G401.6 (cell line): ENCODE results near the gene CSDE1.
"Not testable (repeated sequence)": the region's sequence is repeated elsewhere in the genome, so short reads cannot be mapped to it uniquely, and the experiment has no call there.

ENCODE experiments used
- FAIRE-seq: peaks from 2 replicates; lab custom pipeline; 2012; peaks lifted over from hg19 to GRCh38; lab: Jason Lieb, UNC

Gene CSDE1

GRCh38 chr1:114757455-114758255 is at the start of gene CSDE1:
Gene CSDE1 (minus strand): TSS chr1:114757984. CDS start chr1:114739890, 18,094 bp downstream.
- FAIRE-seq: peak; percentile 96

DNA sequence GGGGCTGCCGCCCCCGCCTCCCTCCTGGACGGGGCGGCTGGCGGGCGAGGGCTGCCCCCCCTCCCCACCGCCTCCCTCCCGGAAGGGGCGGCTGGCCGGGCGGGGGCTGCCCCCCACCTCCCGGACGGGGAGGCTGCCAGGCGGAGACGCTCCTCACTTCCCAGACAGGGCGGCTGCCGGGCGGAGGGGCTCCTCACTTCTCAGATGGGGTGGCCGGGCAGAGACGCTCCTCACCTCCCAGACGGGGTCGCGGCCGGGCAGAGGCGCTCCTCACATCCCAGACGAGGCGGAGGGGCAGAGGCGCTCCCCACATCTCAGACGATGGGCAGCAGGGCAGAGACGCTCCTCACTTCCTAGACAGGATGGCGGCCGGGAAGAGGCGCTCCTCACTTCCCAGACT is 46.7 kb upstream of the CSDE1 start:
- not testable (repeated sequence) for FAIRE-seq

- FAIRE-seq: no peak
Observed at GRCh38 chr1:114803001-114803400, 45.2 kb upstream of the CSDE1 start.

- no peak for FAIRE-seq
Observed at GRCh38 chr1:114794038-114794437, 36.3 kb upstream of the CSDE1 start.

- FAIRE-seq: not testable (repeated sequence)
Observed at GRCh38 chr1:114790581-114790980, 32.8 kb upstream of the CSDE1 start.

DNA sequence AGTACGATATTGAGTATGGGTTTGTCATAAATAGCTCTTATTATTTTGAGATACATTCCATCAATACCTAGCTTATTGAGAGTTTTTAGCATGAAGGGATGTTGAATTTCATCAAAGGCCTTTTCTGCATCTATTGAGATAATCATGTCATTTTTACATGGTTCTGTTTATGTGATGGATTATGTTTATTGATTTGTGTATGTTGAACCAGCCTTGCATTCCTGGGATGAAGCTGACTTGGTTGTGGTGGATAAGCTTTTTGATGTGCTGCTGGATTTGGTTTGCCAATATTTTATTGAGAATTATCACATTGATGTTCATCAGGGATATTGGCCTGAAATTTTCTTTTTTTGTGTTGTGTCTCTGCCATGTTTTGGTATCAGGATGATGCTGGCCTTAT is 28.7 kb upstream of the CSDE1 start:
- FAIRE-seq: not testable (repeated sequence)

DNA sequence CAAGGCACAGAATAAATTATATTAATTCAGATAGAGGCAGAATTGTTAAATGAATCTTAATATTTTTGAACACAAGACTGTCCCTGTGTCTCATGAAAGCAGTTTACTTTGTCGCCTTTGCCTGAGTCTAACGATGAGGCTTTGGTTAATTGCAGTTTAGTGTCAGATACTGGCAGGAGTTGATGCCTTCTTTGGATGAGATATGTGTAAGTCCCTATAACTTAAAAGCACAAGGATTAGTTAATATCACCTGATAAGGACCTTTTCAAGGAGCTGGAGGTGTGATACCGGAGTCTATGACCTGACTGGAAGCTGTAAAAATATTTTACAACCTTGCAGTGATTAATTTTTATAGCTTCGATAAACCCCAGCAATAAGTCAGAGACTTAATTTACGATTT is 24.7 kb upstream of the CSDE1 start:
- FAIRE-seq: no peak

GRCh38 chr1:114780344-114781226 is 22.8 kb upstream of the CSDE1 start, which contains the start of gene SIKE1:
Gene SIKE1 (minus strand): TSS chr1:114780685. CDS start chr1:114780607, 78 bp downstream.
- FAIRE-seq: peak; percentile 76

- FAIRE-seq: no peak
Observed at GRCh38 chr1:114779722-114780121, 21.9 kb upstream of the CSDE1 start.

DNA sequence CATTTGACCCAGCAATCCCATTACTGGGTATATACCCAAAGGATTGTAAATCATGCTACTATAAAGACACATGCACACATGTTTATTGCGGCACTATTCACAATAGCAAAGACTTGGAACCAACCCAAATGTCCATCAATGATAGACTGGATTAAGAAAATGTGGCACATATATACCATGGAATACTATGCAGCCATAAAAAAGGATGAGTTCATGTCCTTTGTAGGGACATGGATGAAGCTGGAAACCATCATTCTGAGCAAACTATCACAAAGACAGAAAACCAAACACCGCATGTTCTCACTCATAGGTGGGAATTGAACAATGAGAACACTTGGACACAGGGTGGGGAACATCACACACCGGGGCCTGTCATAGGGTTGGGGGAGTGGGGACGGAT is 18.9 kb upstream of the CSDE1 start:
- not testable (repeated sequence) for FAIRE-seq

DNA sequence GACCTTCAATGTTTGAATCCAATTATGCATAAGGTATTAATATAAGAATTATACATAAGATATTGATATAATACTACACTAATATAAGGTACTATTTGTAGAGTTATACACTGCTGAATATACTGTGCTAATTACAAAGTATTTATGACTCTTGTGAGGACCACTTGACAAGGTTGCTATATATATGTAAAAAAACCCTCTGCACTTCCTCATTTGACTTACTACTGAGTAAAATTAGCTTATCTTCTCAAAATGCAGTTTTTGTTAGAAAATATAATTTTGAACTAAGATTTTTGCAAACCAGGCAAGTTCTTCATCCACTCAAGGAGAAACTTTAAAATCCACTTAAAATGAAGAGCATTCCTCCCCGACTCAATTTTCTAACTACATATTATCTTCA is 14.2 kb upstream of the CSDE1 start:
- FAIRE-seq: no peak

GRCh38 chr1:114770989-114771388 is 13.2 kb upstream of the CSDE1 start:
- FAIRE-seq: no peak

GRCh38 chr1:114764689-114765088 is 6.9 kb upstream of the CSDE1 start:
- no peak for FAIRE-seq

GRCh38 chr1:114758256-114758832 is 560 bp upstream of the CSDE1 start:
- FAIRE-seq: no peak

- FAIRE-seq: no peak
Observed at GRCh38 chr1:114756949-114757454, 782 bp downstream of the CSDE1 start.

DNA sequence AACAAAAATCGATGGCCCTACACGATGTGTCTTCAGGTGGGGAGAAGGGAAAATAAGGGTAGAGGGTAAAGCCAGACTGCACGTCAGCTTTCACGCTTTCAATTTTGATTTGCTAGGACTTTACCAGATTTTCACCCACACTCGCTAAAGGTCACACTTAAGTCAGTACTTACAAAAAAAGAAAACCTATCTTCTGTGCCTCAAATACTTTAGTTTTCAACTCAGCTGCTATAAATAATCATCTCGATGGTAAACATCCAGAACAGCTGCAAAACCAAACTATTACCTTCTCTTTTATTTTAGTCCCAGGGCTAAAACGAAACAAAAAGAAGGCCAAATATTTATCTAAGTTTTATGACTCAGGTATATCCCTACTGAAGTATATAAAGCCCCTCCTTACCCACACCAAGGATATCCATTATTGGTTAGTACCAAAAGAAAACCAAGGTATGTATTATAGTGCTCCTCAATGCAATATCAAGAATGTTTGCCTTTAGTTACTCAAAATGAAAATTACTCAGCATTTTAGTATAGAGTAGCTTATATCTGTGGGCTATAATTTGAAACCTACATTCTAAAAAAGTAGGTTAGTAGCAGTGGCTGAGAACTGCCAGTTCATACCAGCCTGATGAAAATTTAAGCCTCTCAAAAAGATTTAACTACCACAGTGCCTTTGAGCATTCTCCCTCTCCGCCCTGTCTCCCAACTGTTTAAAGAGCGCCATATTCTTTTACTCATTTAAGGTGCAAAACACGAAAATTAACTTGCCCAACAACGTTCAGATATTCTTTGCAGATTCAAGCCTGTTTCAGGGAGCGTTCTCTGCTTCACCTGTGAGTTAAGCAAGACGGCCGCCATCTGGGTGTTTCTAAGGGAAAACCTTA is 1.5 kb downstream of the CSDE1 start:
- no peak for FAIRE-seq

- no peak for FAIRE-seq
Observed at GRCh38 chr1:114755006-114755931, 2.5 kb downstream of the CSDE1 start.

DNA sequence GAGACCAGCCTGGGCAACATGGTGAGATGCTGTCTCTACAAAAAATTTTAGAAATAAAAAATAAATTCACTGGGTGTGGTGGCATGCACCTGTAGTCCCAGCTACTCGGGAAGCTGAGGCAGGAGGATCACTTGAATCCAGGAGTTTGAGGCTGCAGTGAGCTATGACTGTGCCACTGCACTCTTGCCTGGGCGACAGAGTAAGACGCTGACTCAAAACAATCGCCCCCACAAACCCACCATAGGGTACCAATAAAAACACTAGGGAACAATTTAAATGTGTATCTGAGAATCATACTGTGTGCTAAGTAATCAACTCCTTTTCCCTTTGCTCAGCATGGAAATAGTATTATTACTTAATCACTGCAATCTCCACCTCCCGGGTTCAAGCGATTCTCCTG is 4.1 kb downstream of the CSDE1 start:
- not testable (repeated sequence) for FAIRE-seq

GRCh38 chr1:114753143-114753542 is 4.6 kb downstream of the CSDE1 start:
- FAIRE-seq: no peak

DNA sequence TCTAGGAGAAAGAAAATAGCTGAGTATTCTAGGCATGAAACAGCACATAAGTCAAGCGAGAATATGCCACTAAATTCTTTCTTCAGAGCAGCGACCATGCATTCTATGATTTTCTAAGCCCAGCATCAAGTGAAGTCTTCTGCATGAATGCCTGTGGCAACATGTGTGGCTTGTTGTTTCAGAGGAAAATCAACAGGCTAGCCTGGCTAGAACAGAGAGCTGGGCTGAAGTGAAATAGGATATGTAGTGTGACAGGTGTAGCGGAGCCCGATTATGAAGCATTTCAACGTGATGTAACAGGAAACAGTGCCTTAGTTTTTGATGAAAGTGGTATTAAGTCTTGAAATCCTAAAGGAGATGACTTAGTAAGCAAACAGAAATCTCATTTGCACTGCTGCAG is 7.0 kb downstream of the CSDE1 start:
- no peak for FAIRE-seq
